ENCODE results near the gene PPP3R1.

DNA sequence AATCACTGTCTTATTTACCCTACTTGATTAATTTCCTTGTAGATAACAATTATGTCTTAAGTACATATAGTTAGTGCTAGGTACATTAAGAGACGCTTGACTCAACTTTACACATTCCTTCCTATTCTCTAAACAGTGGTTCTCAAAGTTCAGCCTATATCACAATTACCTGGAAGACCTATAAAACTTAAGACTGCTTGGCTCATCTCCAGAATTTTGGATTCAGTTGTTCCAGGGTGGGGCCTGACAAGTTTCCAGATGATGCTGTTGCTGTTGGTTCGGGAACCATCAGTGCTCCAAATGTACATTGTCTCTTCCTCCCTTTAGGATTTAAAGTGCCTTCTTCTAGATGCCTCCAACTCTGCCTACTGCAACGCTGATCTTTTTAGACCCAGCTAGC, 4.0 kb downstream of the PPP3R1 start:
- TF ChIP-seq POLR2A (IDR thresholded peaks at IDR 0.05; ENCODE audit: low read length) (no peak), GATA1 (IDR thresholded peaks at IDR 0.05; ENCODE audit: low read depth, low read length) (no peak)
